ENCODE data around the gene DOK4.

The DOK4 gene

DNA sequence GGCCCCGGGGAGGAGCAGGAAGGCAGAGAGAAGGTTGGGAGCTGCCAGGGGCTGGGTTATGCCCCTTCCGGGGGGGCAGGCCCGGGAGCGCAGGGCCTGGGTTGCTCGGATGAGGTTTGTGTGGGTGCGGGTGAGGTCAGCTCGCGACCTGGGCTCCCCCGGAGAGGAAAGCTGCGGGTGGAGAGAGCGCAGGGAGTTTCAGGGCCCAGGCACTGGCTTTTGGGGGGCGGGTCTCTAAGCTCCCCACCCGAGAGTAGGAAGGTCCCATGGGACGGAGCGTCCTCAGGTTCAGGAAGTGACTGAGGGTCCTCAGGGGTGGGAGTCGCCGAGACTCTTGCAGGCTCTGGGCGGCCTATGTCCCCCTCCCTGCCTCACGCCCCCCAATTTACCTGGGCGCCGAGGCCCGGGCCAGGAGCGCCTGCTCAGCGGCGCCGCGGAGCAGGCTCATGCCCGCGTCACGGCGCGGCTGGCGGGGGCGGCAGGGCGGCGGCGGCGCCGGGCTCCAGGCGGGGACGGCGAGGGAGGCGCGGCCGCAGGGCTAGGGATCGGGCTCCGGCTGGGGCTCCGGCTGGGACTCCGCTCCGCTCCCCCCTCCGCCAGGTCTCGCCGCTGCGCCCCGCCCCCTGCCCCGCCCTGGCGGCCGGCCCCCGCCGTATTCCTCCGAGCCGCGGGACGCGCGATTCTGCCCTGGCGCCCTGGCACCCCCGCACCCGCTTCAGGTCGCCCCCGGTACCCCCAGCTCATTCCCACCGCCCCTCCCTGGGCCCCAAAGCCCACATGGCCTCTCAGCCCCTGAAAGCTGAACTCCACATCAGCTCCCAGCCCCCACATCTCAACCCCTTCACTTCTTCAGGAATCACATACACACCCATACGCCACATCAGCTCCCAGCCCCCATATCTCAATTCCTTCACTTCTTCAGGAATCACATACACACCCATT, at the start of gene DOK4:
Gene DOK4 (minus strand): TSS at position 578 of the 942 bp plus-strand sequence. CDS start 6,986 bp downstream, outside the sequence.
- DNase-seq, result peak; percentile 76 to 79

DNA sequence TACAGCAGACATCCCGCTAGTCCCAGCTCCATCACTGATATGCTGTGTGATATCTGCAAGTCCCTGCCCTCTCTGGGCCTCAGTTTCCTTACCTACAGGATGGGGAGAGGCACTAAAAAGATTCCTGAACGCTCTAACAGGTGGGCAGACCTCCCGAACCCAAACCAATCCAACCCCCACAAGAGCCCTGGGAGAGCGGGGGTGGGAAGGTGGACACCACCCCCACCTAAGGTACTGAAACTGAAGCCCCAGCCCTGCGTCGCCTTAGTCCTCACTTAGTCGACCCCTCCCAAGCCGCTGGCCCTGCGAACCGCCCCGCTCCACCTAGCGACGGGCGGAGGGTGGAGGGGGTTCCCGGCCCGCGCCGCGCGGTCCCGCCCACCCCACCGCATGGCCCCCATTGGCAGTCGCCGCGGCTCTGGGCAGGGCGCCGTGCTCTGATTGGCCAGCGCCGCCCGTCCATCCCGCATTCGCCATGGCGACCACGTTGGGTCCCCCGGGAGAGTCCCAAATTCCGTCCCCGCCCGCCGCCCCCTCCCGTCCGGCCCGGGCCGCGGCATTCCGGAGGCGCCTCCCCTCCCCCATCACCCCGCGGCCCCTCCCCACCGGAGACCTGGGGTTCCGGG, 49.5 kb upstream of the DOK4 start:
- DNase-seq, result peak; percentile 92

DNA sequence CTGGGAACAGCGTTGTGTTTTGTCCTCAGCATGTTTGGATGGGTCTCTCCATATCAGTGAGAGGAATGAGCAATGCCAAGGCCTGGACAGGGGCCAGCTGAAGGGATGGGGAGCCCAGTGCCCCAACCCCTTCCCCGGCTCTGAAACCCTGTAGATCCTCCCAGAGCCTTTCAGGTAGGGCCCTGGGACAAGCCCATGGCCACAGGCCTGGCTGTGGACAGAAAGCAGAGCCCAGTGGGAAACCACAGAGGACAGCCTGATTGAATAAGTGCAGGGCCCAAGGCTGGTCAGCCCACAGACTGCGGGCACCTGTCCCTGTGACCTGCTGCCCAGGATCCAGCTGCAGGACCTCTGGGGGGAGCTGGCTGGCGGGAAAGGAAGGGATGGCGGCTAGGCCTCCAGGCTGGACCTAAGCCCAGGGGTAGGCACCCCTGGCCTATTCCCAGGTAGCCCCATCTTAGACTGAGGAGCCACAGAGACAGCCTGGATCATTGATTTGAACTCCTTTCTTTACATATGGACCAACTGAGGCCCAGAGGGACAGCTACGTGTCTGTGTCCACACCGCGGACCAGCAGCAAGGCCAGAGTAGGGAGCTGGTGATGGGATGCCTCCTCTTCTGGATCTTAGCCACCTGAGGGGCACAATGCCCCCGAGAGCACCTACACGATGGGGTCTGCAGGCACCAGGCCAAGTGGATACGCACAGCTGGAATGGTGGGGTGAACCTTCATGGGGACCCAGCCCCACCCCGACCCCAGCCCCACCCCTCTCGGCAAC, 48.8 kb upstream of the DOK4 start:
- DNase-seq, result no peak

DNA sequence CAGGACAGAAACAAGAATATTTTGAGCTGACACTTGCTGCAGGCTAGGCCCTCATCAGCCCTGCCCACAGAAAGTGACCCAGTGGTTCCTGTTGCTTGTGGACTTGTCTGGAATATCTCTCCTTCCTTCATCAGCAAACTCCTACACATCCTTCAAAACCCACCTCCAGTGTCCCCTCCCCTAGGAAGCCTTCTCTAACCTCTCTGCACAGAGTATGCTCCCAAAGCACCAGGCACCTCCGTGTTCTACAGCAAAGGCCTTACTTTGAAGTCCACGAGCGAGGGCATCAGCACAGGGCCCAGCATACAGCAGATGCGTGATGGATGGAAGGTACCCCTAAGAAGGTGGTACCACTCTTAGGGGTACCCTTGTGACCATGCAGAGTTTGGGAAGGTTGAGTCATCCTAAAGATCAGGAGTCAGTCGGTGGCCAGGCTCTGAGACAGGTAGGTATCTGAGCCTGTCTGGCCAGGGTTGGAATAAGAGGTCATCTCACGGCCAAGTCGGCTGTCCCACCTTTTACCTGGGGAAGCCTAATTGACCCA, 48.1 kb upstream of the DOK4 start:
- DNase-seq, result no peak

DNA sequence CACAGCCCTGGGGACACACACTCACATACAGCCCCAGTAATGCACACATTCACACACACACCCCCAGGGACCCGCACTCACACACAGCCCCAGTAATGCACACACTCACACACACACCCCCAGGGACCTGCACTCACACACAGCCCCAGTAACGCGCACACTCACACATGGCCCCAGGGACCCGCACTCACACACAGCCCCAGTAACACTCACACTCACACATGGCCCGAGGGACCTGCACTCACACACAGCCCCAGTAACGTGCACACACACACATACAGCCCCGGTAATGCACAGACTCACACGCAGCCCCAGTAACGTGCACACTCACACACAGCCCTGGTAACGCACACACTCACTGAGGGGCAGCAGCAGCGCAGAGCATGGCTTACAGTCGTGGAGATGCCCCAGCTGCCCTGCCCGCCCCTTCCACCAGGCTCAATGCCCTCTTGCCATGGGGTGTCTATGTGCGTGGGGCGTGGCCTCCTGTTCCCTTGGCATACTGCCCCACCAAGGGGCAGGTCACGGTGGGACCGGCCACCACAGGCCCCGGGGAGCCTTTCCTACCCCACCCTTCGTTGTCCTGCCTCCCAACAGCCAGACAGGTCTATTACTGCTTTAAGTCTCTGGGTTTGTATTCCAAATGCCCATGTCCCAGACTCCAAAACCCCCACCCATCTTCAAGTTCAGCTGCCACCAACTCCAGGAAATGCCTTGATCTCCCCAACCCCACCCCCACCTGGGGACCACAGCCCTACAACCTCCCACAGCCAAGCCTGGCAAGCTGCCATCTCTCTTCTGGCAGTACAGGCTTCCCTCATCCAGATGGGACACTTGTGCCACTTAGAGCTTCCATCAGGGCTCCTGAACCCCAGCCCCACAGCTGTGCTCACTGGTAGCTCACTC, 47.4 kb upstream of the DOK4 start:
- DNase-seq, result peak in 1 of 2 donors; percentile 28

DNA sequence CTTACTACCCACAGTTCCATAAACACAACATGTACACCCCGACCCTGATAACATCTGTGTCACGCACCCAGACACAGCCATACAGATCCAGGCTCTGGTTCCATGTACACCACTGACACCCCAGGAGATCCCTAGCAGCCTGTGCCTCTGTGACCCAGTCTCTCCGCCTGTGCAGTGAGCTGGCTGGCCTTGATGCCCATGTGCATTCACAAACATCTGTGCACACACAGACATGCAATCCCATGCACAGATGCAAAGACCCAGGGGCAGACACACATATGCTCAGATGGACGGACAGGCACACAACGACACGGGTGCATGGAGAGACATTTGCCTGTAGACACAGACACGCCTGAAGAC, 46.0 kb upstream of the DOK4 start:
- DNase-seq, result no peak

DNA sequence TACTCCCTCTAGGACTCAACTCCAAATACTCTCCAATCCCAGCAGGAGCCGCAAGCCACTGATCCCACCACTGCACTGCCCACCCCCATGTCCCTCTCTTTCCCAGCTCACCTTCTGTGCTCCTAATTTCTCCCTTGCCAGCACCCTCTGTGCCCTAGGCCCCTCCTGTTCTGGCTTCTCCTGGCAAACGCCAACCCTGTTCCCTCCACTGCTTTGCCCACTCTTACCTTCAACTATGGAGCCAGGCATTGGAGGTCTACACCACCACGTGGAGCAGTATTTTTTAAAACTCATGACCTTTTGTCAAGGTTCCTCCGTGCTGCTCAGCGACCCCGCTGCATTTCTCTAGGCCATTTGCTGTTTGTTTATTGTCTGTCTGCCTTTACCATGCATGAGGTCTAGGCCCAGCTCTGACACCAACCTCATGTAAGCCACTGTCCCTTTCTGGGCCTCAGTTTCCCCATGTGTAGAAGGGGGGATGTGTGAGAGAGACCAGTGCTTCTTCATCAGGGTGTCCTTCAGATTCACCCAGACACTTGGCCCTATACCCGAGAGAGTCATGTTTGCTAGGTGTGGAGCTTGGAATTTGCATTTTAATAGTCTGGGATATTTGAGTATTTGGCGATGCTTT, 45.5 kb upstream of the DOK4 start:
- DNase-seq, result no peak

DNA sequence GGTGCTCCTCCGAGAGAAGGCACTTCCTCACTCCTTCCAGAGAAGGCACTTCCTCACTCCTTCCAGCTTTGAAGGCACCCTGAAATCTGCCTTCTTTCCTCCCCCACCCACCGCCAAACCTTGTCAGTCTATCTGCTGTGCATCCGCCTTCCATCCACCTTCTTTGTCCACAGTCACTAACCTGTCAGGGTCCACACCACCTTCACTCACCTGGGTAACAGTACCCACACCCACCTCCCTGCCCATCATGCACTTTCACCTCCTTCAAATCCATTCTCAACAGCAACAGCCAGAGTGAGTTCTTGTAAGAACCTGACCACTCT, 44.9 kb upstream of the DOK4 start:
- no peak for DNase-seq

DNA sequence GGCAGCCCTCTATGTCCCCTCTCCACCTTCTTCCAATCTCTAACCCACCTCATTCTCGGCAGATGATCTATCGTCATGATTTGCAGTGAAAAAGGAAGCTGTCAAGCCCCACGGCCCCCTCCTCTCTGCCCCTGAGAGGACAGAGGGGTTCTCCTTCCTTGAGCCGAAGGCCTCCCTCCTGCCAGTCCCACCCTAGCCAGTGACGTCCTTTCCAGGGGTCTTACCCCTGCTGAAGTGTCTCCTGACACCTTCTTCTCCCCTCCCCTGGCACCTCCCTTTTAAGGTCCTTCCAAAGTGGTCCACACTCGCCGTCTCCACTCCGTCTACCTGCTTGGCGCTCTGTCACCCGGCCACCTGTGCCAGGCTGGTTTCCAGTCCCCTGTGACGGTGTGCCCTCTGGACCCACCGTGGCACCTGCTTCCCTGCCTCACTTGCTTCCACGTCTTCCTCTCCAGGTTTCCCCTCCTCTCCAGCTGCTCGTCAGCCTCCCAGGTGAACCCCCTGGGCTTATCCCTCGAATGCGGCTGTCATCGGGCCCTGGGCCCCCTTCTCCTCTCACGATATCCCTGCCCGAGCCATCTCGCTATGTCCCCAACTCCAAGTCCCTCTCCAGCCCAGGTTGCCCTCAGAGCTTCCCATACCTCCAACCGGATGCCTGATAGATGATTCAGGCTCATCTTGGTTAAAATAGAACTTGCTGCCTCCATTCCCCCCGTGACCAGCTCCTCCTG, 44.4 kb upstream of the DOK4 start:
- no peak for DNase-seq

DNA sequence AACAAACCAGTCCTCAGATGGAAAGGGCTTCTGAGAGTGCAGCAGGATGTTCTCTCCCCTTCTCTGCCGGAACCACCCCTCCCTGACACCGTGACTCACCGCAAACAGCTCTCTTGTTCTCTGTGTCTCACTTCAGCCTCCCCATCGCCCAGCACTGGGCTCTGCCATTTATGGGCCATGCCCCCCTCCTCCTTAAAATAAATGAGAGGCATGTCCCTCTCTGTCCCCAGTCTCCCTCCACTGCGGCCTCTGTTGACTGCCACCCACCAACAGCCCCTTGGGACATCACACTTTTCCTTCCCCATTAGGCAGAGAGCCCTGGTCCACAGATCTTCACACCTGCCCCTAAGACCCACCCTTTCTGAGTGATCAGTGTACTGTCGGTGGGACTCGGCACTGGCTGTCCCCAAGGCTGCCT, 43.8 kb upstream of the DOK4 start:
- peak; percentile 76 to 78 for DNase-seq

DNA sequence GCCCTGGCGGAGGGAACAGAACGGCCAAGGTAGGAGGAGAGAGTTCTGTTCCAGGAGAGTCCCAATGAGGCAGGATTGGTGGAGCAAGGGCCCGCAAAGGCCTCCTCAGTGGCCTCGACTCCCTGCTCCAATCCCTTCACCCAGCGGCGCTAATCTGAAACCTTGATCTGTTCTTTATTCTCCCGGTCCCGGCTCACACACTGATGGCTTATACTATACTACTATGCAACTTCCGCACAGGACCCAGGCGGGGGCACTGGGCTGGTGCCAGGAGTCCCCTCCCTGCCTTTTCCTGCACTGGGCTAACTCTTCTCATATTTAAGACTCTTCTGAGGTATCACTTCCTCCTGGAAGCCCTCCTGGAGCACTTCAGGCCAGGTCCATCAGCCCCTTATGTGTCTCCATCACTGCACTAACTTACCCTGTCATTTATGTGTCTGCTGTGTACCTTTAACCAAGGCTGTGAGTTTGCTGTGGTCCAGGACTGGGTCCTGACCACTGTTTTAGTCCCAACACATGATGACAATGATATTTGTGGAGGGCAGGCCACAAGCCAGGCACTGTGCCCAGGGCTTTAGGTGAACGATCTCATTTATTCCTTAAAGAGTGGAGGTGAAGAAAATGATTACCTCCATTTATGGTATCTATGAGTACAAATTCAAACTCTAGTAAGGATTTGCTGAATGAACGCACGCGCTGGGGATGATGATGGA, 43.3 kb upstream of the DOK4 start:
- DNase-seq, result no peak

DNA sequence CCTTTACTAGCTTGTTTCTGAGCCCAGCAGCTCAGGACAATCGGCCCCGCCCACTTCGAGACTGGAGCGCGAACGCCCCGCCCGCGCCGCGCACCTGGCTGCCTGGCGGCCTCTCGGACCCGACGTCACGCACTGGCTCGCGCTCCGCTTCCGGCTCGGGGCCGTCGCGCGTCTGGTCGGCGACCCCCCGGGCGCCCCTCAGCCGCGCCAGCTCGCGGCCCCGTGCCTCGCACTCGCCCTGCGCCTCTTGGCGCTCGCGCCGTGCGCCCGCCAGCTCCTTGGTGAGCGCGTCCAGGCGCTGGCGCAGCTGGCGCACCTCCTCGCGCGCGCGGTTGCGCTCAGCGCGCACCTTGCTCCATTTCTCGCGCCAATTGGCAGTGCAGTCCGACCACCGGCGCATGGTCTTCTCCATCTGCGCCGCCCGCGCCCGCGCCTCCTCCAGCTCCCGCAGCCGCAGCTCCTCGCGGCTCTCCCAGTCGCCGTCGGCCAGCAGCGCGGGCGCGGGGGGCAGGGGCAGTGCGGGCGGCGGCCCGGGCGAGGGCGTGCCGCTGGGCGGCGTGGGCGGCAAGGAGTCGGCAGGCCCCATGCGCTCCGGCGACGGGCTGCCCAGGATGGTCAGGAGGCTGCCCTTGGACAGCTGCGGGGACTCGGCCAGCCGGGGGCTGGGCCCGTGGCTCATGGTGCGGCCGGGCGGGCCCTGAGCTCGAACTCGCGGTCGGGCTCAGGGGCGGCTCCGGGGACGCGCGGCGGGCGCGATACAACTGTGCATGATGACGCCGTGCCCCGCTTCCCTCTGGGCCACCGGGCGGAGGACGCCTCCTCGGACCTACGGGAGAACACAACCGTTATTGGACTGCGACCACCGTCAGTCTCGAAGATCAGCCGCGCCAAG, 42.5 kb upstream of the DOK4 start:
- DNase-seq, result no peak

DNA sequence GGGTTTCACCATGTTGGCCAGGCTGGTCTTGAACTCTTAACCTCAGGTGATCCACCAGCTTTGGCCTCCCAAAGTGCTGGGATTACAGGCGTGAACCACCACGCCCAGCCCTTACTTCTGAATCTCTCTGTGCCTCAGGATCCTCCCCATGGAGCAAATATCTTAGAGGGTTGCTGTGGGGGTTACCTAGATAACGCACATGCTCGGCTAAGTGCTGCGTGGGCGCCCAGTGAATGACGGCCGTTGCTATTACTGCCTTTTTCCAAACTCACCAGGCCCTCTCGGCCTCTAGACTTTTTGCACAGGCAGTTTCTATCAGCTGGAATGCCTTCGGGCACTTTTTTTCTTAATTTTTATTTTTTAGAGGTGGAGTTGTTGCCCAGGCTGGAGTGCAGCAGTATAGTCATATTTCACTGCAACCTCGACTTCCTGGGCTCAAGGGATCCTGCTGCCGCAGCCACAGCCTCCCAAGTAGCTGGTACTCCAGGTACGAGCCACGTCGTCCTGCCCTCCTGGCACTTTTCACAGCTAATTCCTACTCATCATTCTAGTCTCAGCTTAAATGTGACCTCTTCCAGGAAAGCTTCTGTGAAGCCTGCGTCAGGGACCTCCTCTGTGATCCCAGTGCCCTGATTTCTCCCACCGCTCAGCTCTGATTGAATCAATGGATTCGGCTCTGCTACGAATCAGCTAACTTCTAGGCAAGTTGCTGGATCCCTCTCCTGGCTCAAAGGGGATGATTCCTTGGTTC, 41.5 kb upstream of the DOK4 start:
- no peak for DNase-seq

DNA sequence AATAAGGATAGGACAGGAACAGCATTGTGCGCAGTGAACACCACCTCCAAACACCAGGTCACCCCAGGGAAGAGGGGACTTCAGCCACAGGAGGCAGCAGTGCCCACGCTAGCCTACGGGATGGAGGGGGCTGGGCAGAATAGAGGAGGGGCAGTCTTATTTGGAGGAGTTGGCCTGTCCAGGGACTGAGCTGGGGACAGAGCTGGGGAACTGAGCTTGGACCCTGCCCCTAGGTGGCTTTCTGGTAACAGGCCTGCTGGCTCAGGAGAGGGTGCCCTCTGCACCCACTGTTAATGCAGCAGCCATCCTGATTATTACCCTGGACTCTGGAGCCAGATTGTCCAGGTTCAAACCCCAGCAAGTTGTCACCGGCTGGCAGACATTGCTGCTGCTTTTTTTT, 40.7 kb upstream of the DOK4 start:
- DNase-seq, result no peak

DNA sequence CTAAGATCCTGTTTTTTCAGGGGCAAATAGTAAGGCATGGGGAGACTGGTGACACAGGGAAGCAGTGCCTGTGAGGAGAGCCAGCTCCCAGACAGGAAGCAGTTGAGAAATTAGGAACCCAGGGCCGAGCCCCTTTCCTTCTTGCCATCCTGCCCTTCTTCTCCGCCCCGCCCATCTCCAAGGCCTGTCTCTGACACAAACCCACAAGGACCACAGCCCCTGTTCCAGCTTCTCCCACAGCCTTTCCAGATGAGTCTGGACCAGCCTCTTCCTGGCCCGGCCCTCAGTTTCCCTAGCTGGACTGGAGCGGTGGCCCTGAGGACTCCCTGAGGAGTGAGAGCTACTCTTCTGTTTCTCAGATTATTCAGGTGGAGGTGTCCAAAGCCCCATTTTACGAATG, 40.2 kb upstream of the DOK4 start:
- no peak for DNase-seq

DNA sequence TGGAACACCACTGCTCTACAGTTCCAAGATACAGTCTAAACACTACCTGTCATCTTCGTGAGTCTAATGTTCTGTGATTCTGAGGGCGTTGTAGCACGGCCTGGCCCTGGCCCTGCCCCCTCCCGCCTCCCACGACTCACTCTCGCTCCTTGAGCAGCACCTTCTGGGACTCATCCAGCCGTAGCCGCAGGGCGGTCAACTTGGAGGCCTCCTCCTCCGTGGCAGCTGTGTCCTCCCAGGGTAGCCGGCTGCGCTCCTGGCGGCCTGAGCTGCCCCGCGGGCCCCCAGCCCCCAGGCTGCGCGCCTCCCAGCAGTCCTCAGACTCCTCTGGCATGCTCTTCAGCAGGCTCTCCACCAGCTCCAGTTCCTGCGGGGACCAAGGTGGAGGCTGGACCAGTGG, 39.5 kb upstream of the DOK4 start:
- DNase-seq, result no peak

DNA sequence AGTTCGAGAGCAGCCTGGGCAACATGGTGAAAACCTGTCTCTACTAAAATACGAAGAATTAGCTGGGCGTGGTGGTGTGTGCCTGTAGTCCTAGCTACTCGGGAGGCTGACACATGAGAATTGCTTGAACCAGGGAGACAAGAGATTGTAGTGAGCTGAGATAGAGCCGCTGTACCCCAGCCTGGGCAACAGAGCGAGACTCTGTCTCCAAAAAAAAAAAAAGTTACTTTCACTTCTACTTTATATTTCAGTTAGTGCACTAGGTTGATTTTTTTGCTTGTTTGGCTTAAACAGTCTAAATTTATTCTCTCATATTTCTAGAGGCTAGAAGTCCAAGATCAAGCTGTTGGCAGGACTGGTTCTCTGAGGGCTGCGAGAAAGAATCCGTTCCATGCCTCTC, 36.7 kb upstream of the DOK4 start:
- no peak for DNase-seq

DNA sequence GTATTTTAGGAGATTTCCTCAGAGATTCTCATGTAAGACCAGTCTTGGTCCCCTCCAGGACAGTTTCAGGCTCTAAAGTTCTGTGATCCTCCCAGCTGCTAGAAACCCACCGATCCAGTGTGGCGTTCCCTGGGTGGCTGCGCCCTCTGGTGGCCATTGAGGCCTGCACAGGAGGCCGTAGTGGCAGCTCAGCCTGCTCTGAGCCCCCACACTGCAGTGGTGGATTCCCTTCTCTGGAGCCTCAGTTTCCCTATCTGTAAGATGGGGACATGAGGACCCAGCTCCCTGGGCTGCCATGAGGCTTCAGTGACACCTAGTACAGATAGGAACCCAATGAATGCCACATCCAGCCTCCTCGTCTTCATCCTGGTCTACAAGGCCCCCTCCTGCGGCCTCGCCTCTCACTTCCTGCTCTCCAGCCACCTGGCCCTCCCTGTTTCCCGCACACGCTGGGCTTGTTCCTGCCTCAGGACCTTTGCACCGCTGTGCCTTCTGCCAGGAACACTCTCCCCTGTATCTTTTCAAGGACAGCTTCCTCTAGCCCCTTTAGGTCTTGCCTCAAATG, 33.6 kb upstream of the DOK4 start:
- peak; percentile 76 to 84 for DNase-seq

All from activated CD4-positive, alpha-beta T cell treated with anti-CD3 and anti-CD28 coated beads for 4 hours (primary cell).